Frontal cortex (tissue), 4 donors: Measurements from ENCODE around the gene SMIM28. TPM values are rescaled to one million over a fixed set of nuclear protein-coding genes. Genes with fewer than 3 reads are reported as not detected.

ENCODE experiments used
- DNase-seq, 2 donors: peaks; one replicate each; pipeline ENCODE4 v3.0.0; 2012; ENCODE audit warnings: low spot score in 2 of 2
- FAIRE-seq: peaks from 2 replicates; lab custom pipeline; 2012; peaks lifted over from hg19 to GRCh38; lab: Jason Lieb, UNC
- small RNA-seq: library from RNA; depleted of rRNA; stranded (forward); fragments of <200 nt; gene quantifications from one replicate; pipeline ENCODE3, GENCODE V24; 2014
- total RNA-seq: library from RNA; depleted of rRNA; stranded (reverse); fragments of >200 nt; gene quantifications from one replicate; pipeline ENCODE4 v1.2.3, GENCODE V29; 2014
- donor health status: control.
- donor health status: control.
- donor health status: control.

SMIM28 gene
- total RNA-seq, 1 donor from 2014 or later = not detected

GRCh38 chr6:138426500-138427123 is 48.9 kb downstream of the SMIM28 start:
- FAIRE-seq = no peak
- no peak for DNase-seq

DNA sequence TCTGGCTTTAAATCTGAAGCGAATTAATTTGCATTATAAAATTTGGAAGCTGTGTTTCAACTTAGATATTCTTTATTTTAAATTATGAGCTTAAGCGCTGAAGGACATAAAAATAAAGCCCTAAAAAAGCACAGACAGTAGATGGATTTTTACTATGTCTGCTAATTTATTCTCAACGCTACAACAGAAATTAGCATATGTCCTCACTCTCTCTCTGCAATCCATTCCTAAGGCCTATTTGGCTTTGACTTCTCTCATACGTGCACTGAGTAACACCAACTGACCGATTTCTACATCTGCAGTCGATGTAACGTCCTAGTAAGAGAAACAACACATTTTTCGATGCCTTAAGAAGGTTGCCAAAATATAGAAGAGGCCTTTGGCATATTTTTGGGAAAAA is 50.0 kb downstream of the SMIM28 start:
- DNase-seq = no peak
- FAIRE-seq = no peak

DNA sequence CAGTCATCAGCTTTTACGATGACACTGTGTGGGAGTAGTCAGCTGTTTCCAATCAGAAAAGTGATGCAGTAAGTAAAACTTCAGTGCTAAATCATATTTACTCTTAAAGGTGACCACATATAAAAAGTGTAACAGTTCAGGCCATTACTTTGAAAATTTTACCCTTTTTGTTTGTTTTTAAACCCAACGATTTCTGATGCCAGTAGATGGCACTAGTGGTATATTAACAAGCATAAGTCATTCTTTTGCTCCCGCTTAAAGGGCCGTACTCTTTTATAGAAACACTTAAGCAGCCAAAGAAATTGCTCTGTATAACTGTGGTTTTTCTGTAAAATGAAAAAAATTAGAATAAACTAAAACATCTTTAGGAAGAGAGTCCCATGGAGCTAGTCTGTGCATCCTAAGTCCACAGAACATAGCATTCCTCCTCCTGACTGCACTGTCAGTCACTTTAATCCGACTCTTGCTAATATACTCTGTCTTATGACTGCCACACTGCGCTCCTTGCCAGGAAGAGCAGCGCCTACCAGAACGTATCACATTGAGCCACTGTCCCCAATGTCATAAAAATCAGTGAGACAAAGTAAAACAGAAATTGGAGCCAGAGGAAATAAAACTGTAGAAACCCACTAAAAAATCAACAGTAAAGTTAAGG is 51.4 kb downstream of the SMIM28 start:
- FAIRE-seq (peak; percentile 87), DNase-seq (peak in 1 of 2 donors; percentile 58)

- DNase-seq = no peak
- no peak for FAIRE-seq
These were observed 52.1 kb downstream of the SMIM28 start for GRCh38 chr6:138429761-138430160.

DNA sequence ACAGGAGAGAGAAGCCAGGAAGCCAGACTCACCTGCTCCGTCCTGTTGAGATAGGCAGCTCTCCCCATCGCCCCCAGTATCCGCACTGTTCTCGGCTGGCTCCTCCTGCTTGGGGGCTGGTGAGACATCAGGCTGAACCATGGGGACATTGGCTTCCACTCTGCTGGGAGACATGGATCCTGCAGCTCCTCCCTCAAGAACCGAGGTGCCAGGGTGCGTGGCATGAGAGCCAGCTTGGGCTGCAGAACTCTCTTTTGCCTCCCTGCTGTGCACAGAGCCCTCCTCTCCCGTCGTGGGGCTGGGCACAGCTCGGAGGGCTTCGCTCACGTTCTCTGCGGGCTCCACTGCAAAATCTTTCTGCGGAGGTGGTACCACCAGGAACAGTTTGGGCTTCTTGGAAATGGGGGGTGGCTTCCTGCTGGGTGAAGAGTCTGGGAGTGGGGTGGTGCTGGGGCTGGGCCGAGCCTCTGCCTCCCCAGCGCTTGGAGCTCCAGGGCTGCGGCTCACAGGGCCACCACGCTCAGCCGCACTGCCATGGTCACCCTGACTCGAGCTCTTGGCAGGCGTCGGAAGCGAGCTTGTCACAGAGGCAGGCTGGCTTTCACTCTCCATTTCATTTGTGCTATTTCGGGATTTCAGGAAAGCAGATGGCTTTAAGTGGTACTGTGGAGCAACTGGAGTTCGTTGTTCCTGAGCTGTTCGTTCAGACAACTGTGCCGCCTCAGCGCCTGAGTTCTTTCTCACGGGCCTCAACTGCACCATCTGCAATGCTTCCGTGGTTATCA is 52.8 kb downstream of the SMIM28 start:
- no peak for DNase-seq
- no peak for FAIRE-seq

DNA sequence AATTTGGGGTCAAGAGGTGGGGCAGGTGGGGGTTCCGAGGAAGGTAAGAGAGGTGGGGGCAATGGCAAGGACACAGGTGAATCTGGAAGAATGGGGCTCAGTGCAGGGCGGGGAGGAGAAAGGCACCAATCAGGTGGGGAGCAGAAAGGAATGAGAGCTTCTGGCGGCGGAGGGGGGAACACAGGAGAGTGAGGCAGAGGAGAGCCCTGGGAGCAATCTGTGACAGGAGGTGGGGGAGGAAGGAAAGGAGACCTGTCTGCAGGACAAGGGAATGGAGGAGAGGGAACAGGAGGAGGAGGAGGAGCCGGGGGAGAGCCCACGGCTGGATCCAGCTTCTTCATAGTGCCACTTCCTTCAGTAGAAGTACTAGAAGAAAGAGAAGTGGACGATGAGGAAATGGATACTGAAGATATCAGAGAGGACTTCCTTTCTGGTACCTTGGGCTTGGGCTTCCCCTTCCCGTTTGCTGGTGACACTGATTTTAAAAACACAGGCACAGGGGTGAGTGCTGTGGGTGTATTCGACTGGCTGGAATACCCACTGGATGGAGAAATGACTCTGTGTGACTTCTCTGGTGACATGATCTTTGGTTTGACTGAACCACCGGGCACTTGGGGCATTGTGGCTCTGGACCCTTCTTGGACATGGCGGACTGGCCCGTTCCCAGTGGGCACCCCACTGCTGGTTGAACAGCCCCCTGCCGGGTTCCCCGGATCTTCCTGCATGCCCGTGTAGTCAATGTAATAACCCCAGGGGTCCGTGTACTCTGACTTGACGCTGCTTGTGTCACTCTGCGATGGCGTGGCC is 53.8 kb downstream of the SMIM28 start:
- DNase-seq = no peak
- FAIRE-seq = no peak

- no peak for FAIRE-seq
- no peak for DNase-seq
These were observed 54.3 kb downstream of the SMIM28 start for GRCh38 chr6:138432063-138432356.

Small RNAs within 50 kb of the gene (small RNA-seq; reads per million reads assigned to genes)
- not detected for gene AL031003.1

Other genes with a start within 250 kb of the SMIM28 start
- 37.1 TPM for gene ARFGEF3, start 216.0 kb upstream of the SMIM28 start, total RNA-seq
- gene PBOV1, start 159.4 kb upstream of the SMIM28 start, total RNA-seq = not detected
- gene HEBP2, start 26.3 kb downstream of the SMIM28 start, total RNA-seq = 4.9 TPM
- gene NHSL1, start 121.6 kb downstream of the SMIM28 start, total RNA-seq = 71.3 TPM